Spleen (tissue), 7 donors: ENCODE results near the gene AIG1.

Experiments used
- POLR2A ChIP-seq, 3 donors: fragments of 450-650 bp; IDR thresholded peaks; one replicate each; pipeline ENCODE4 v1.5.1; 2017; ENCODE audit warnings: antibody characterized with exemption in 3 of 3, mild to moderate bottlenecking in 1 of 3
- POLR2AphosphoS5 ChIP-seq, 3 donors: sonication (generic); formaldehyde crosslinking; IDR thresholded peaks; one replicate each; pipeline ENCODE4 v1.5.1; 2017; ENCODE audit warnings: antibody characterized with exemption in 3 of 3
- TF ChIP-seq, protein P1 (sequence below), 11 experiments: fragments of 200-600 bp in 7 of 11; fragments of 450-650 bp in 4 of 11; sonication (generic) in 4 of 11; IDR thresholded peaks in 8 of 11; conservative IDR thresholded peaks in 3 of 11; 1 replicate in 7 of 11; 2 replicates in 4 of 11; pipeline versions ENCODE4 v1.4.0 to v1.8.0; 2016 to 2021; ENCODE audit warnings: antibody characterized with exemption in 11 of 11, inconsistent platforms in 4 of 11, mild to moderate bottlenecking in 1 of 11
- donor health status: DM: no; HTN: no; CAD: no; lungs with moderate emphysema.
- donor health status: DM: no; HTN: no; CAD: no.
- donor health status: DM: no; HTN: no; CAD: no.

- TF ChIP-seq, protein P1, sequence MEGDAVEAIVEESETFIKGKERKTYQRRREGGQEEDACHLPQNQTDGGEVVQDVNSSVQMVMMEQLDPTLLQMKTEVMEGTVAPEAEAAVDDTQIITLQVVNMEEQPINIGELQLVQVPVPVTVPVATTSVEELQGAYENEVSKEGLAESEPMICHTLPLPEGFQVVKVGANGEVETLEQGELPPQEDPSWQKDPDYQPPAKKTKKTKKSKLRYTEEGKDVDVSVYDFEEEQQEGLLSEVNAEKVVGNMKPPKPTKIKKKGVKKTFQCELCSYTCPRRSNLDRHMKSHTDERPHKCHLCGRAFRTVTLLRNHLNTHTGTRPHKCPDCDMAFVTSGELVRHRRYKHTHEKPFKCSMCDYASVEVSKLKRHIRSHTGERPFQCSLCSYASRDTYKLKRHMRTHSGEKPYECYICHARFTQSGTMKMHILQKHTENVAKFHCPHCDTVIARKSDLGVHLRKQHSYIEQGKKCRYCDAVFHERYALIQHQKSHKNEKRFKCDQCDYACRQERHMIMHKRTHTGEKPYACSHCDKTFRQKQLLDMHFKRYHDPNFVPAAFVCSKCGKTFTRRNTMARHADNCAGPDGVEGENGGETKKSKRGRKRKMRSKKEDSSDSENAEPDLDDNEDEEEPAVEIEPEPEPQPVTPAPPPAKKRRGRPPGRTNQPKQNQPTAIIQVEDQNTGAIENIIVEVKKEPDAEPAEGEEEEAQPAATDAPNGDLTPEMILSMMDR (IDR thresholded peaks at IDR 0.05 in 8 of 11, conservative IDR thresholded peaks at IDR 0.05 in 3 of 11), result no peak
- TF ChIP-seq POLR2A (IDR thresholded peaks at IDR 0.05) (no peak), POLR2AphosphoS5 (IDR thresholded peaks at IDR 0.05) (no peak)
Measured at GRCh38 chr6:143063631-143064030, 2.9 kb downstream of the AIG1 start.
